WTC11 (cell line): ENCODE results near the gene CFAP161. TPM values are rescaled to one million over a fixed set of nuclear protein-coding genes. Genes with fewer than 3 reads are reported as not detected.

Source experiments
- ATAC-seq: fragments of 200-7000 bp; cut with Tn5 transposase; 2 replicates; pipeline ENCODE4 v1.10.0; 2021; ENCODE audit warnings: mild to moderate bottlenecking, moderate library complexity
- CTCF ChIA-PET: fragments of 300-600 bp; sonication (Branson Sonifier 250); formaldehyde crosslinking; loops from one replicate; lab custom pipeline; 2021; ENCODE audit warnings: antibody characterized with exemption; lab: Charles Lee
- POLR2A ChIA-PET: fragments of 350-600 bp; sonication (Branson Sonifier 250); formaldehyde crosslinking; loops from one replicate; lab custom pipeline; 2021; ENCODE audit warnings: antibody characterized with exemption; lab: Charles Lee
- DNase-seq: peaks from one replicate; pipeline ENCODE4 v3.0.0; 2021; ENCODE audit warnings: low spot score
- H3K27ac Mint-ChIP-seq: 2 replicates; pipeline ENCODE4 v1.8.0; 2021; ENCODE audit warnings: mixed read lengths
- H3K27me3 Mint-ChIP-seq: 2 replicates; pipeline ENCODE4 v1.8.0; 2021; ENCODE audit warnings: low read depth, mild to moderate bottlenecking, moderate library complexity, mixed read lengths
- H3K36me3 Mint-ChIP-seq: 2 replicates; pipeline ENCODE4 v1.8.0; 2021; ENCODE audit warnings: mixed read lengths
- H3K4me1 Mint-ChIP-seq: 2 replicates; pipeline ENCODE4 v1.8.0; 2022; ENCODE audit warnings: mixed read lengths
- H3K4me3 Mint-ChIP-seq: 2 replicates; pipeline ENCODE4 v1.8.0; 2021; ENCODE audit warnings: mild to moderate bottlenecking, moderate library complexity, mixed read lengths
- H3K9me3 Mint-ChIP-seq: 2 replicates; pipeline ENCODE4 v1.8.0; 2021; ENCODE audit warnings: mixed read lengths
- CREB1 ChIP-seq: sonication (generic); formaldehyde crosslinking; IDR thresholded peaks from 2 replicates; pipeline ENCODE4 v1.8.0; 2023; ENCODE audit warnings: mild to moderate bottlenecking, missing genetic modification reagents
- FOXK1 ChIP-seq: sonication (generic); formaldehyde crosslinking; IDR thresholded peaks from 2 replicates; pipeline ENCODE4 v1.8.0; 2022; ENCODE audit warnings: mild to moderate bottlenecking, moderate library complexity, missing genetic modification reagents
- GABPB1 ChIP-seq: sonication (generic); formaldehyde crosslinking; IDR thresholded peaks from 2 replicates; pipeline ENCODE4 v1.8.1; 2023; ENCODE audit warnings: mild to moderate bottlenecking, missing genetic modification reagents
- GRHL2 ChIP-seq: fragments of 250-450 bp; sonication (Bioruptor Pico); IDR thresholded peaks from 2 replicates; pipeline ENCODE4 v1.8.0; 2022; ENCODE audit warnings: mild to moderate bottlenecking, moderate library complexity; ENCODE audit not compliant: insufficient replicate concordance, severe bottlenecking
- HMGA2 ChIP-seq: fragments of 250-450 bp; sonication (Bioruptor Pico); IDR thresholded peaks from 2 replicates; pipeline ENCODE4 v1.4.0; 2021; ENCODE audit warnings: mild to moderate bottlenecking, moderate library complexity
- JUN ChIP-seq: sonication (generic); formaldehyde crosslinking; IDR thresholded peaks from 2 replicates; pipeline ENCODE4 v1.8.0; 2023; ENCODE audit warnings: mild to moderate bottlenecking, missing genetic modification reagents
- PRRX2 ChIP-seq: fragments of 250-450 bp; sonication (Bioruptor Pico); IDR thresholded peaks from 2 replicates; pipeline ENCODE4 v1.8.0; 2021; ENCODE audit warnings: mild to moderate bottlenecking
- ZNF423 ChIP-seq: fragments of 250-450 bp; sonication (Bioruptor Pico); IDR thresholded peaks from 2 replicates; pipeline ENCODE4 v2.1.2; 2022; ENCODE audit warnings: mild to moderate bottlenecking, moderate library complexity
- total RNA-seq: library from RNA; stranded (reverse); gene quantifications from 3 replicates; pipeline ENCODE4 v1.2.3, GENCODE V29; 2021
- TF ChIP-seq, protein P1 (sequence below): sonication (generic); formaldehyde crosslinking; IDR thresholded peaks from 2 replicates; pipeline ENCODE4 v1.8.1; 2022; ENCODE audit warnings: mild to moderate bottlenecking, missing genetic modification reagents, moderate library complexity, borderline replicate concordance
- TF ChIP-seq, protein P2 (sequence below): fragments of 250-450 bp; sonication (Bioruptor Pico); IDR thresholded peaks from 2 replicates; pipeline ENCODE4 v1.9.0; 2021; ENCODE audit warnings: mild to moderate bottlenecking, borderline replicate concordance
- TF ChIP-seq, protein P3 (sequence below): sonication (generic); formaldehyde crosslinking; IDR thresholded peaks from 2 replicates; pipeline ENCODE4 v1.8.0; 2023; ENCODE audit warnings: missing genetic modification reagents
- TF ChIP-seq, protein P4 (sequence below): sonication (generic); formaldehyde crosslinking; IDR thresholded peaks from 2 replicates; pipeline ENCODE4 v1.8.1; 2022; ENCODE audit warnings: mild to moderate bottlenecking, moderate library complexity, missing genetic modification reagents
- TF ChIP-seq, protein P5 (sequence below): sonication (generic); formaldehyde crosslinking; IDR thresholded peaks from 2 replicates; pipeline ENCODE4 v1.8.0; 2022; ENCODE audit warnings: mild to moderate bottlenecking, missing genetic modification reagents
- TF ChIP-seq, protein P6 (sequence below): sonication (generic); formaldehyde crosslinking; IDR thresholded peaks from 2 replicates; pipeline ENCODE4 v1.8.1; 2022; ENCODE audit warnings: missing genetic modification reagents, borderline replicate concordance
- TF ChIP-seq, protein P7 (sequence below): sonication (generic); formaldehyde crosslinking; IDR thresholded peaks from 2 replicates; pipeline ENCODE4 v1.8.1; 2023; ENCODE audit warnings: mild to moderate bottlenecking, missing genetic modification reagents, moderate library complexity

Gene CFAP161
- total RNA-seq, 1 experiment from 2014 or later, result not detected

DNA sequence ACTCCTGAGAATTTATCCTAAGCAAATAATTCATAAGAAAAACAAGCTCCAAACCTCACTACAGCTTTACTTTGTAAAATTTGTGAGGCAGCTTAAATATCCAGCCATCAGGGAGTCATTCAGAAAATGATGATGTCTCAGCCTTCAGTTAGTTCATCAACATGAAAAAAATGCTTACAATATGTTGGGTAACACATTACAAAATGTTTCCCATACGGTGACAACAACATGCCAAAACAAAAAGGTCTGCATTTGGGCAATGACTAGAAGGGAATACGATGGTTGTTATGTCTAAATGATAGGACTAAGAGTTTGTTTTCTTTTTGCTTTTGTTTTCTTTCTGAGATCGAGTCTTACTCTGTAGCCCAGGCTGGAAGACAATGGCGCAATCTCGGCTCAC, 47.0 kb upstream of the CFAP161 start:
- no peak overlapping the region for H3K4me3 Mint-ChIP-seq
- TF ChIP-seq, protein P1, sequence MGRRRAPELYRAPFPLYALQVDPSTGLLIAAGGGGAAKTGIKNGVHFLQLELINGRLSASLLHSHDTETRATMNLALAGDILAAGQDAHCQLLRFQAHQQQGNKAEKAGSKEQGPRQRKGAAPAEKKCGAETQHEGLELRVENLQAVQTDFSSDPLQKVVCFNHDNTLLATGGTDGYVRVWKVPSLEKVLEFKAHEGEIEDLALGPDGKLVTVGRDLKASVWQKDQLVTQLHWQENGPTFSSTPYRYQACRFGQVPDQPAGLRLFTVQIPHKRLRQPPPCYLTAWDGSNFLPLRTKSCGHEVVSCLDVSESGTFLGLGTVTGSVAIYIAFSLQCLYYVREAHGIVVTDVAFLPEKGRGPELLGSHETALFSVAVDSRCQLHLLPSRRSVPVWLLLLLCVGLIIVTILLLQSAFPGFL (CRISPR knock-in tag), result no peak
- TF ChIP-seq FOXK1 (CRISPR knock-in tag), result no peak
- TF ChIP-seq, protein P2, sequence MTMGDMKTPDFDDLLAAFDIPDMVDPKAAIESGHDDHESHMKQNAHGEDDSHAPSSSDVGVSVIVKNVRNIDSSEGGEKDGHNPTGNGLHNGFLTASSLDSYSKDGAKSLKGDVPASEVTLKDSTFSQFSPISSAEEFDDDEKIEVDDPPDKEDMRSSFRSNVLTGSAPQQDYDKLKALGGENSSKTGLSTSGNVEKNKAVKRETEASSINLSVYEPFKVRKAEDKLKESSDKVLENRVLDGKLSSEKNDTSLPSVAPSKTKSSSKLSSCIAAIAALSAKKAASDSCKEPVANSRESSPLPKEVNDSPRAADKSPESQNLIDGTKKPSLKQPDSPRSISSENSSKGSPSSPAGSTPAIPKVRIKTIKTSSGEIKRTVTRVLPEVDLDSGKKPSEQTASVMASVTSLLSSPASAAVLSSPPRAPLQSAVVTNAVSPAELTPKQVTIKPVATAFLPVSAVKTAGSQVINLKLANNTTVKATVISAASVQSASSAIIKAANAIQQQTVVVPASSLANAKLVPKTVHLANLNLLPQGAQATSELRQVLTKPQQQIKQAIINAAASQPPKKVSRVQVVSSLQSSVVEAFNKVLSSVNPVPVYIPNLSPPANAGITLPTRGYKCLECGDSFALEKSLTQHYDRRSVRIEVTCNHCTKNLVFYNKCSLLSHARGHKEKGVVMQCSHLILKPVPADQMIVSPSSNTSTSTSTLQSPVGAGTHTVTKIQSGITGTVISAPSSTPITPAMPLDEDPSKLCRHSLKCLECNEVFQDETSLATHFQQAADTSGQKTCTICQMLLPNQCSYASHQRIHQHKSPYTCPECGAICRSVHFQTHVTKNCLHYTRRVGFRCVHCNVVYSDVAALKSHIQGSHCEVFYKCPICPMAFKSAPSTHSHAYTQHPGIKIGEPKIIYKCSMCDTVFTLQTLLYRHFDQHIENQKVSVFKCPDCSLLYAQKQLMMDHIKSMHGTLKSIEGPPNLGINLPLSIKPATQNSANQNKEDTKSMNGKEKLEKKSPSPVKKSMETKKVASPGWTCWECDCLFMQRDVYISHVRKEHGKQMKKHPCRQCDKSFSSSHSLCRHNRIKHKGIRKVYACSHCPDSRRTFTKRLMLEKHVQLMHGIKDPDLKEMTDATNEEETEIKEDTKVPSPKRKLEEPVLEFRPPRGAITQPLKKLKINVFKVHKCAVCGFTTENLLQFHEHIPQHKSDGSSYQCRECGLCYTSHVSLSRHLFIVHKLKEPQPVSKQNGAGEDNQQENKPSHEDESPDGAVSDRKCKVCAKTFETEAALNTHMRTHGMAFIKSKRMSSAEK (CRISPR knock-in tag), result no peak
- no peak for TF ChIP-seq ZNF423 (CRISPR knock-in tag)
- no peak for TF ChIP-seq HMGA2
- TF ChIP-seq PRRX2, result no peak
- no peak for TF ChIP-seq JUN (CRISPR knock-in tag)
- TF ChIP-seq, protein P3, sequence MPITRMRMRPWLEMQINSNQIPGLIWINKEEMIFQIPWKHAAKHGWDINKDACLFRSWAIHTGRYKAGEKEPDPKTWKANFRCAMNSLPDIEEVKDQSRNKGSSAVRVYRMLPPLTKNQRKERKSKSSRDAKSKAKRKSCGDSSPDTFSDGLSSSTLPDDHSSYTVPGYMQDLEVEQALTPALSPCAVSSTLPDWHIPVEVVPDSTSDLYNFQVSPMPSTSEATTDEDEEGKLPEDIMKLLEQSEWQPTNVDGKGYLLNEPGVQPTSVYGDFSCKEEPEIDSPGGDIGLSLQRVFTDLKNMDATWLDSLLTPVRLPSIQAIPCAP (CRISPR knock-in tag), result no peak
- TF ChIP-seq, protein P4, sequence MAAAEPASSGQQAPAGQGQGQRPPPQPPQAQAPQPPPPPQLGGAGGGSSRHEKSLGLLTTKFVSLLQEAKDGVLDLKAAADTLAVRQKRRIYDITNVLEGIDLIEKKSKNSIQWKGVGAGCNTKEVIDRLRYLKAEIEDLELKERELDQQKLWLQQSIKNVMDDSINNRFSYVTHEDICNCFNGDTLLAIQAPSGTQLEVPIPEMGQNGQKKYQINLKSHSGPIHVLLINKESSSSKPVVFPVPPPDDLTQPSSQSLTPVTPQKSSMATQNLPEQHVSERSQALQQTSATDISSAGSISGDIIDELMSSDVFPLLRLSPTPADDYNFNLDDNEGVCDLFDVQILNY, result no peak
- TF ChIP-seq, protein P5, sequence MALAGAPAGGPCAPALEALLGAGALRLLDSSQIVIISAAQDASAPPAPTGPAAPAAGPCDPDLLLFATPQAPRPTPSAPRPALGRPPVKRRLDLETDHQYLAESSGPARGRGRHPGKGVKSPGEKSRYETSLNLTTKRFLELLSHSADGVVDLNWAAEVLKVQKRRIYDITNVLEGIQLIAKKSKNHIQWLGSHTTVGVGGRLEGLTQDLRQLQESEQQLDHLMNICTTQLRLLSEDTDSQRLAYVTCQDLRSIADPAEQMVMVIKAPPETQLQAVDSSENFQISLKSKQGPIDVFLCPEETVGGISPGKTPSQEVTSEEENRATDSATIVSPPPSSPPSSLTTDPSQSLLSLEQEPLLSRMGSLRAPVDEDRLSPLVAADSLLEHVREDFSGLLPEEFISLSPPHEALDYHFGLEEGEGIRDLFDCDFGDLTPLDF (CRISPR knock-in tag), result no peak
- TF ChIP-seq CREB1 (CRISPR knock-in tag), result no peak
- no peak for TF ChIP-seq GABPB1 (CRISPR knock-in tag)
- TF ChIP-seq, protein P6, sequence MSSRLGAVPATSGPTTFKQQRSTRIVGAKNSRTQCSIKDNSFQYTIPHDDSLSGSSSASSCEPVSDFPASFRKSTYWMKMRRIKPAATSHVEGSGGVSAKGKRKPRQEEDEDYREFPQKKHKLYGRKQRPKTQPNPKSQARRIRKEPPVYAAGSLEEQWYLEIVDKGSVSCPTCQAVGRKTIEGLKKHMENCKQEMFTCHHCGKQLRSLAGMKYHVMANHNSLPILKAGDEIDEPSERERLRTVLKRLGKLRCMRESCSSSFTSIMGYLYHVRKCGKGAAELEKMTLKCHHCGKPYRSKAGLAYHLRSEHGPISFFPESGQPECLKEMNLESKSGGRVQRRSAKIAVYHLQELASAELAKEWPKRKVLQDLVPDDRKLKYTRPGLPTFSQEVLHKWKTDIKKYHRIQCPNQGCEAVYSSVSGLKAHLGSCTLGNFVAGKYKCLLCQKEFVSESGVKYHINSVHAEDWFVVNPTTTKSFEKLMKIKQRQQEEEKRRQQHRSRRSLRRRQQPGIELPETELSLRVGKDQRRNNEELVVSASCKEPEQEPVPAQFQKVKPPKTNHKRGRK (CRISPR knock-in tag), result no peak
- TF ChIP-seq, protein P7, sequence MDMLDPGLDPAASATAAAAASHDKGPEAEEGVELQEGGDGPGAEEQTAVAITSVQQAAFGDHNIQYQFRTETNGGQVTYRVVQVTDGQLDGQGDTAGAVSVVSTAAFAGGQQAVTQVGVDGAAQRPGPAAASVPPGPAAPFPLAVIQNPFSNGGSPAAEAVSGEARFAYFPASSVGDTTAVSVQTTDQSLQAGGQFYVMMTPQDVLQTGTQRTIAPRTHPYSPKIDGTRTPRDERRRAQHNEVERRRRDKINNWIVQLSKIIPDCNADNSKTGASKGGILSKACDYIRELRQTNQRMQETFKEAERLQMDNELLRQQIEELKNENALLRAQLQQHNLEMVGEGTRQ (CRISPR knock-in tag), result no peak
- TF ChIP-seq GRHL2 (CRISPR knock-in tag), result no peak
- H3K9me3 Mint-ChIP-seq, result 0 out of 2 replicates have a peak, but pooled peaks cover 3% of the 10 kb centered on the region
- no peaks in the 10 kb centered on the region for H3K36me3 Mint-ChIP-seq
- H3K27ac Mint-ChIP-seq, result no peak overlapping the region
- ChIA-PET POLR2A (no interaction called here), CTCF (interaction anchor here (2.5 kb wide), 1 partner anchor 179 kb away, joined by 9 read pairs; no protein-coding TSS in a partner anchor)
- ATAC-seq (no peak), DNase-seq (no peak)
- no peaks in the 10 kb centered on the region; the same call in 1 of the 2 replicates for H3K27me3 Mint-ChIP-seq
- no peaks in the 10 kb centered on the region for H3K4me1 Mint-ChIP-seq
